K562 (cell line): ENCODE data around the gene AP2S1. TPM values are rescaled to one million over a fixed set of nuclear protein-coding genes. Genes with fewer than 3 reads are reported as not detected.

Experiments used
- ATAC-seq: fragments of 200-7000 bp; cut with Tn5 transposase; 3 replicates; pipeline ENCODE4 v1.9.1; 2020; ENCODE audit warnings: moderate library complexity
- BruUV-seq: library from RNA; stranded (reverse); fragments of 400-500 nt; replicated peaks from 2 replicates; lab custom pipeline; 2021; lab: Mats Ljungman, UMichigan
- CTCF ChIA-PET: fragments of 300-600 bp; formaldehyde crosslinking; extraction: SDS; loops from one replicate; lab custom pipeline; 2021; ENCODE audit warnings: low intra/inter-chr PET ratio; lab: Yijun Ruan, JAX
- POLR2A ChIA-PET: fragments of 300-600, 350-650 bp; sonication (Branson Sonifier 250); formaldehyde crosslinking; extraction: SDS; loops from one replicate; lab custom pipeline; 2021; ENCODE audit warnings: antibody characterized with exemption, inconsistent platforms; lab: Yijun Ruan, JAX
- DNase-seq, 4 experiments: peaks; one replicate each; pipeline versions ENCODE4 v3.0.0 to v3.0.0-alpha.2; 2011 to 2018; ENCODE audit warnings: low spot score in 3 of 4, mixed read lengths in 3 of 4; ENCODE audit errors: extremely low read depth in 1 of 4
- FAIRE-seq: peaks from 2 replicates; lab custom pipeline; 2011; peaks lifted over from hg19 to GRCh38; lab: Jason Lieb, UNC
- H2AFZ ChIP-seq: 2 replicates; pipeline ENCODE4 v1.6.0; 2011; ENCODE audit warnings: low read depth, low read length, control low read depth, inconsistent platforms
- H3K27ac ChIP-seq: fragments of 200-600 bp; 3 replicates; pipeline ENCODE4 v1.8.0; 2011; ENCODE audit warnings: low read depth, mild to moderate bottlenecking, control low read depth, inconsistent platforms, low read length, moderate library complexity, mixed read lengths; ENCODE audit errors: extremely low read depth
- H3K27me3 ChIP-seq, 2 experiments: fragments of 300-600 bp in 1 of 2; 2 replicates in 1 of 2; 3 replicates in 1 of 2; pipeline versions ENCODE4 v1.6.0 to v1.8.0; 2011; ENCODE audit warnings: inconsistent platforms in 2 of 2, low read length in 2 of 2, mild to moderate bottlenecking in 1 of 2, mixed read lengths in 1 of 2, moderate library complexity in 1 of 2; ENCODE audit not compliant: control insufficient read depth in 2 of 2, insufficient read depth in 2 of 2
- H3K36me3 ChIP-seq: fragments of 300-600 bp; 3 replicates; pipeline ENCODE4 v1.8.0; 2011; ENCODE audit warnings: mild to moderate bottlenecking, low read length, inconsistent platforms; ENCODE audit not compliant: control insufficient read depth, insufficient read depth
- H3K4me1 ChIP-seq, 2 experiments: fragments of 200-600 bp in 1 of 2; replicated peaks in 1 of 2; 2 replicates in 1 of 2; 3 replicates in 1 of 2; pipeline versions ENCODE4 v1.5.1 to v1.8.0; 2011; ENCODE audit warnings: inconsistent platforms in 2 of 2, low read length in 2 of 2, mild to moderate bottlenecking in 1 of 2, mixed read lengths in 1 of 2, moderate library complexity in 1 of 2; ENCODE audit not compliant: control insufficient read depth in 2 of 2, insufficient read depth in 2 of 2
- H3K4me2 ChIP-seq: 2 replicates; pipeline ENCODE4 v1.6.1; 2011; ENCODE audit warnings: low read length, control low read depth, inconsistent platforms, mixed read lengths; ENCODE audit not compliant: insufficient read depth
- H3K4me3 ChIP-seq: fragments of 200-600 bp; sonication (generic), shearing (Covaris generic); 2 replicates; pipeline ENCODE4 v1.5.1; 2016; ENCODE audit warnings: control low read depth, inconsistent platforms
- H3K79me2 ChIP-seq: fragments of 200-600 bp; 3 replicates; pipeline ENCODE4 v1.8.0; 2011; ENCODE audit warnings: low read length, inconsistent platforms; ENCODE audit not compliant: control insufficient read depth, insufficient read depth
- H3K9ac ChIP-seq, 2 experiments: 2 replicates each; pipeline versions ENCODE4 v1.6.0 to v1.6.1; 2011; ENCODE audit warnings: low read depth in 2 of 2, low read length in 2 of 2, control low read depth in 1 of 2, inconsistent platforms in 1 of 2, mild to moderate bottlenecking in 1 of 2, mixed read lengths in 1 of 2; ENCODE audit not compliant: insufficient read depth in 1 of 2
- H3K9me1 ChIP-seq: one replicate; pipeline ENCODE4 v1.6.0; 2011; ENCODE audit warnings: inconsistent platforms, mild to moderate bottlenecking, low read length, moderate library complexity; ENCODE audit not compliant: control insufficient read depth, insufficient read depth
- H3K9me3 ChIP-seq: replicated peaks from 2 replicates; pipeline ENCODE4 v1.5.1; 2011; ENCODE audit warnings: low read depth, low read length, inconsistent platforms; ENCODE audit not compliant: control insufficient read depth, insufficient read depth
- H4K20me1 ChIP-seq: replicated peaks from 2 replicates; pipeline ENCODE4 v1.6.1; 2011; ENCODE audit warnings: low read length, inconsistent platforms, mixed read lengths; ENCODE audit not compliant: control insufficient read depth, insufficient read depth
- DACH1 ChIP-seq: fragments of 450-650 bp; IDR thresholded peaks from 2 replicates; pipeline ENCODE4 v1.6.1; 2018; ENCODE audit not compliant: partially characterized antibody
- ELF1 ChIP-seq: fragments of 200-800 bp; sonication (Bioruptor generic); IDR thresholded peaks from 2 replicates; pipeline ENCODE4 v1.6.1; 2016; ENCODE audit warnings: missing genetic modification characterization, missing compliant biosample characterization
- PHF20 ChIP-seq: fragments of 450-650 bp; IDR thresholded peaks from 2 replicates; pipeline ENCODE4 v1.6.1; 2018; ENCODE audit not compliant: partially characterized antibody
- RFX7 ChIP-seq: fragments of 250-450 bp; sonication (Bioruptor Pico); IDR thresholded peaks from 2 replicates; pipeline ENCODE4 v1.5.1; 2021; ENCODE audit warnings: mild to moderate bottlenecking
- SAFB ChIP-seq: fragments of 200-400 bp; formaldehyde crosslinking; IDR thresholded peaks from 2 replicates; pipeline ENCODE4 v1.6.1; 2017; ENCODE audit warnings: low read depth, low read length, borderline replicate concordance
- SRSF3 ChIP-seq: fragments of 200-400 bp; formaldehyde crosslinking; IDR thresholded peaks from 2 replicates; pipeline ENCODE4 v1.6.1; 2016; ENCODE audit warnings: mild to moderate bottlenecking, low read length, moderate library complexity; ENCODE audit not compliant: insufficient read depth
- SUPT5H ChIP-seq: fragments of 450-650 bp; IDR thresholded peaks from 2 replicates; pipeline ENCODE4 v1.6.1; 2016
- ZNF23 ChIP-seq: fragments of 250-450 bp; sonication (Bioruptor Pico); IDR thresholded peaks from 2 replicates; pipeline ENCODE4 v1.4.0; 2020; ENCODE audit warnings: mild to moderate bottlenecking
- ZNF785 ChIP-seq: fragments of 250-450 bp; sonication (Bioruptor Pico); IDR thresholded peaks from 2 replicates; pipeline ENCODE4 v1.4.0; 2020; ENCODE audit warnings: mild to moderate bottlenecking
- WGBS: fragments of 100-300 bp; shearing (Covaris generic); methylation state at CpG from one replicate; pipeline ENCODE4 v1.1.6; 2016; ENCODE audit warnings: low coverage, mixed read lengths; ENCODE audit not compliant: insufficient coverage; ENCODE audit errors: missing lambda C conversion rate; 5-methylcytosine and 5-hydroxymethylcytosine counted together
- in situ Hi-C: fragments of 300-500 bp; cut with MboI; formaldehyde crosslinking; loops from 4 replicates; pipeline ENCODE4 v1.15.0; 2018; ENCODE audit warnings: inconsistent platforms, mixed read lengths
- intact Hi-C: fragments of 100-400 bp; cut with micrococcal nuclease; formaldehyde crosslinking; loops from 2 replicates; pipeline ENCODE4 v1.14.2; 2022
- polyA plus RNA-seq, 8 experiments: library from polyadenylated mRNA; depleted of rRNA in 4 of 8; stranded (reverse) in 5 of 8; unstranded in 3 of 8; fragments of >200 nt; fragmentation: Nextera tagmentation in 2 of 8; fragmentation: Illumina TruSeq in 1 of 8; extraction: Ambion mirVana in 2 of 8; extraction: Trizol in 1 of 8; gene quantifications; 2 replicates each; pipeline versions ENCODE4 v1.2.1 to v1.2.3, GENCODE V29; 2011 to 2014; ENCODE audit warnings: inconsistent platforms in 1 of 8, missing spikeins in 1 of 8
- total RNA-seq, 7 experiments: library from RNA; depleted of rRNA in 6 of 7; stranded (reverse); fragments of >200 nt in 6 of 7; fragmentation: Illumina TruSeq in 2 of 7; extraction: Trizol in 2 of 7; gene quantifications; 2 replicates each; pipeline versions ENCODE4 v1.2.1 to v1.2.3, GENCODE V29; 2011 to 2021; ENCODE audit warnings: low replicate concordance in 1 of 7
- TF ChIP-seq, protein P1 (sequence below): sonication (generic); formaldehyde crosslinking; IDR thresholded peaks from 2 replicates; pipeline ENCODE4 v1.8.0; 2022; ENCODE audit warnings: missing genetic modification reagents, mild to moderate bottlenecking, borderline replicate concordance
- TF ChIP-seq, protein P2 (sequence below), 2 experiments: fragments of 450-650 bp in 1 of 2; sonication (generic) in 1 of 2; formaldehyde crosslinking in 1 of 2; IDR thresholded peaks in 1 of 2; conservative IDR thresholded peaks in 1 of 2; 2 replicates each; pipeline versions ENCODE4 v1.6.1 to v1.8.1; 2016 to 2023; ENCODE audit warnings: mild to moderate bottlenecking in 2 of 2, moderate library complexity in 2 of 2, inconsistent platforms in 1 of 2, missing genetic modification reagents in 1 of 2

The AP2S1 gene
- total and polyA plus RNA-seq, 9 of the 15 experiments (the other 6 are each of a cell fraction or from before 2014, with no cell fraction given) = 32.4 to 294 (median 136) TPM

DNA sequence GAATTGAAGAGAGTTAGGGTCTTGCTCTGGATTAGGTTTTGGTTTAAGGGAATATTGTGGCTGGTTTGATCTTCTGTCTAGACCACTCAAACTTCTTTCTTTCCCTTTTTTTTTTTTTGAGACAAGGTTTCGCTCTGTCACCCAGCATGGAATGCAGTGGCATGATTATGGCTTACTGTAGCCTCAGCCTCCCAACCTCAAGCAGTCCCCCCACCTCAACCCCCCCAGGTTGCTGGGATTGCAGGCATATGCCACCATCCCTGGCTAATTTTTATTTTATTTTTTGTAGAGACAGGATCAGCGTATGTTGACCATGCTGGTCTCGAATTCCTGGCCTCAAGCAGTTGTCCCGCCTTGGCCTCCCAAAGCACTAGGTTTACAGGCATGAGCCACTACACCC, 31.4 kb upstream of the AP2S1 start:
- Histone ChIP-seq H3K4me3 (no peak overlapping the region), H3K9ac (no peak overlapping the region), H3K79me2 (peaks cover 31% of the 10 kb centered on the region), H3K36me3 (no peaks in the 10 kb centered on the region; the same call in 2 of the 3 replicates), H3K27me3 (no peaks in the 10 kb centered on the region), H3K4me2 (no peak overlapping the region), H3K9me1 (no peaks in the 10 kb centered on the region), H2AFZ (no peak overlapping the region), H3K9me3 (no peaks in the 10 kb centered on the region), H3K27ac (no peak overlapping the region), H4K20me1 (no peaks in the 10 kb centered on the region), H3K4me1 (peaks cover 0 to 3% of the 10 kb centered on the region in 2 experiments; a peak in 3 of 5 replicates)
- no peak for DNase-seq
- no peak for ATAC-seq
- CTCF ChIA-PET = no interaction called here
- no peak for TF ChIP-seq ZNF785 (CRISPR knock-in tag)
- TF ChIP-seq ZNF23 (CRISPR knock-in tag) = no peak
- no peak for TF ChIP-seq SUPT5H
- no peak for TF ChIP-seq SRSF3
- no peak for TF ChIP-seq PHF20
- no peak for TF ChIP-seq DACH1
- TF ChIP-seq, protein P1, sequence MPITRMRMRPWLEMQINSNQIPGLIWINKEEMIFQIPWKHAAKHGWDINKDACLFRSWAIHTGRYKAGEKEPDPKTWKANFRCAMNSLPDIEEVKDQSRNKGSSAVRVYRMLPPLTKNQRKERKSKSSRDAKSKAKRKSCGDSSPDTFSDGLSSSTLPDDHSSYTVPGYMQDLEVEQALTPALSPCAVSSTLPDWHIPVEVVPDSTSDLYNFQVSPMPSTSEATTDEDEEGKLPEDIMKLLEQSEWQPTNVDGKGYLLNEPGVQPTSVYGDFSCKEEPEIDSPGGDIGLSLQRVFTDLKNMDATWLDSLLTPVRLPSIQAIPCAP (CRISPR knock-in tag) = no peak
- TF ChIP-seq SAFB = no peak
- no peak for TF ChIP-seq ELF1 (tag)
- TF ChIP-seq, protein P2, sequence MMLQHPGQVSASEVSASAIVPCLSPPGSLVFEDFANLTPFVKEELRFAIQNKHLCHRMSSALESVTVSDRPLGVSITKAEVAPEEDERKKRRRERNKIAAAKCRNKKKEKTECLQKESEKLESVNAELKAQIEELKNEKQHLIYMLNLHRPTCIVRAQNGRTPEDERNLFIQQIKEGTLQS (IDR thresholded peaks at IDR 0.05) = no peak
- TF ChIP-seq, protein P2 (CRISPR knock-in tag; conservative IDR thresholded peaks at IDR 0.05) = no peak
- TF ChIP-seq RFX7 = no peak
- no TSS peak for BruUV-seq
- POLR2A ChIA-PET = interaction anchor here (1.0 to 2.1 kb wide), 4 partner anchors 9 to 33 kb away, joined by 3 to 11 read pairs (median 6); no protein-coding TSS in a partner anchor
- in situ Hi-C loops (no loop called here), intact Hi-C loops (no loop called here)
- WGBS = 94% methylated on average over 3 of the region's 4 CpGs
- FAIRE-seq = no peak
